Right cardiac atrium (tissue), 5 donors: ENCODE measurements around the gene ZNF628. TPM values are rescaled to one million over a fixed set of nuclear protein-coding genes. Genes with fewer than 3 reads are reported as not detected.

ENCODE experiments used
- ATAC-seq, 2 donors: fragments of 200-7000 bp; cut with Tn5 transposase; one replicate each; pipeline versions ENCODE4 v1.8.0 to v1.9.1; 2020; ENCODE audit warnings: moderate library complexity in 2 of 2, mild to moderate bottlenecking in 1 of 2
- DNase-seq, 3 donors: peaks; one replicate each; pipeline ENCODE4 v3.0.0-alpha.2; 2020
- H3K27ac ChIP-seq: one replicate; pipeline ENCODE4 v1.5.1; 2013; ENCODE audit warnings: mild to moderate bottlenecking, low read length, control low read depth, moderate library complexity
- H3K27me3 ChIP-seq: one replicate; pipeline ENCODE4 v1.6.1; 2013; ENCODE audit not compliant: control insufficient read depth, insufficient read depth
- H3K4me1 ChIP-seq: one replicate; pipeline ENCODE4 v1.6.1; 2013; ENCODE audit warnings: low read length; ENCODE audit not compliant: control insufficient read depth, insufficient read depth
- H3K4me3 ChIP-seq: one replicate; pipeline ENCODE4 v1.5.1; 2013; ENCODE audit warnings: low read length, control low read depth
- H3K9me3 ChIP-seq: one replicate; pipeline ENCODE4 v1.6.1; 2013; ENCODE audit warnings: low read length; ENCODE audit not compliant: control insufficient read depth
- WGBS: extraction: QIAGEN DNeasy Blood & Tissue Kit; methylation state at CpG from one replicate; pipeline ENCODE4 v1.1.7; 2013; 5-methylcytosine and 5-hydroxymethylcytosine counted together
- intact Hi-C, 4 donors: fragments of 100-400 bp; cut with DNase I; formaldehyde crosslinking; loops; one replicate each; pipeline versions ENCODE4 v1.11.0 to v1.14.0; 2022 to 2023
- polyA plus RNA-seq: library from polyadenylated mRNA; stranded (reverse); fragments of 200-250 nt; gene quantifications from one replicate; pipeline ENCODE4 v1.2.3, GENCODE V29; 2013
- total RNA-seq, 4 donors: library from RNA; stranded (reverse); fragmentation: NEBNext Ultra II Directional; extraction: Animal tissue kit (Norgen Biotek cat#: 25700); gene quantifications; one replicate each; pipeline ENCODE4 v1.2.1, GENCODE V29; 2021
- donor health status: healthy with polysubstance abuse.
- donor health status: DM: no; HTN: yes; CAD: no.
- donor health status: DM: no; HTN: no; CAD: no.
- donor health status: DM: no; HTN: yes; CAD: no; lungs with severe emphysema.
- donor health status: DM: yes; HTN: yes; CAD: no.

ZNF628 gene
- total and polyA plus RNA-seq, 5 donors = 5.6 to 8.1 (median 6.7) TPM

DNA sequence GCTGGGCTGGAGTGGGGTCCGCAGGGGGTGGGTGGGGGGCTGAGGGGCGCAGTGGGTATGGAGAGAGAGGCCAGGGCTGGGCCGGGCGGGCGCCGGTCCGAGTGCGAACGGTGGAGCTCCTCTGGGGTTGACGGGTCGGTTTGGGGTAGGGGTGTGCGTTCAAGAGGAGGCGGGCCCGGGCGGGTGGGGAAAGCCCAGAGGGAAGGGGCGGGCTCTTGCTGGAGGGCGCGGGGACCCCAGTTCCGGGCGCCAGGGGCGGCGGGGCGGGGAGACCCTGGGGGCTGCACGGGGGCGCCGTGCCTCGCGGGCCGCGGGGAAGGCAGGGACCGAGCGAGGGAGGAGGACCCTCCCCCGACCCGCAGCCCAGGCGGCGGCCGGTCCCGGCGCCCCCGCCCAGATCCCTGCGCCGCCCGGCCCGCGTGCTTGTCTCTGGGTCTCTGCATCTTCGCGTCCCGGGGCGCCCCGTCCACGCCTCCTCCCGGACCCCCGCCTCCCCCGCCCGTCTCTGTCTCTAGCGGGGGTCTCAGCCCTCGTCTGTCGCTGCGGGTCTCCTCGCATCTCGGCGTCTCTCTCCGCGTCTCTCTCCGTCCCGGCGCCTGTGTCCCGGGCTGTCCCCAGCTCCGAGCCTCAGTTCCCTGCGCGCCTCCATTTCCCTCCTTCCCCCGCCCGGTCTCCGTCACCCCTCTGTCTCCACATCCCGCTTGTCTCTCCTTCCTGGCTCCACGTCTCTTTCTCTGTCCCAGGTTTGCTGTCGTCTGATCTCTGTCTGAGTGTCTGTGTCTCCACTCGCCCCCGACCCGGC, 25.1 kb upstream of the ZNF628 start:
- H3K9me3 ChIP-seq = no peaks in the 10 kb centered on the region
- H3K27me3 ChIP-seq = no peaks in the 10 kb centered on the region
- intact Hi-C loops = no loop called here
- H3K27ac ChIP-seq = no peak overlapping the region
- no peaks in the 10 kb centered on the region for H3K4me1 ChIP-seq
- peak in 1 of 3 donors; percentile 61 for DNase-seq
- 1% methylated on average over 80 of the region's 80 CpGs for WGBS
- no peak for ATAC-seq
- no peak overlapping the region for H3K4me3 ChIP-seq

DNA sequence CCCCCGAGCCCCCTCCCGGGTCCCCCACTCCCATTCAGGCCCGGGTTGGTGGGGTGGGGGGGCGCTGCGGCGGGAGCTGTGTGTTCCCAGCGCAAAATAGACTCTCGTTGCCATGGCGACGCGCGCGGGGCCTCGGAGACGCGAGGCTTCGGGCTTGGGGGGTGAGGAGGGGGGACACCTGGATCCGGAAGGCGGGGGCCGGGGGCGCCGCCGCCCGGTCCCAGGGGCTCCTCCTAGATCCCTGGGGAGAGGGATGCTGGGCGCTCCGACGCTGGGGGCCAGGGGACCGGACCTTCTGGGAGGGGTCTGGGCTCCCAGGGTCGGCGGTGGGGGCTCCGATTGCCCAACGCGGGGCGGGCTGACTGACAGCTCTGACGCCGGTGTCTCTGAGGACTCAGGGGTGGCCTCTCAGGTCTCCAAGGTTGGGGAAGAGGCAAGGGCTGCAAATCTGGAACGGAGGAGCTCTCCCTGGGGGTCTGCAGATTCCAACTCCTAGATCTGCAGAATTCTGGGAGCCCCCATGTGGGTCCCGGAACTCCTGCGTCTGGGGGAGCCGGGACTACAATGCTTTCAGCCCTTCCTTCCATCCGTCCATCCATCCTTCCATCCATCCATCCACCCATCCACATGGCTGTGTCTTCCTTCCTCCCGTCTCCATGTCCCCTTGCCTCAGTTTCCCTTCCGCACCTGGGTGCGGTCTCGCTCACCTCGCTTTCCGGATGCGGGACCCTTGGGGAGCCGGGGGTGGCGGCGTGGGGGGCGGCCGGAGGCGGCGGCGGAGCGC, 24.3 kb upstream of the ZNF628 start:
- Histone ChIP-seq H3K4me3 (no peak overlapping the region), H3K27ac (no peak overlapping the region), H3K27me3 (no peaks in the 10 kb centered on the region), H3K9me3 (no peaks in the 10 kb centered on the region), H3K4me1 (no peaks in the 10 kb centered on the region)
- ATAC-seq (no peak), DNase-seq (peak in 2 of 3 donors; percentile 64 to 73)
- intact Hi-C loops = no loop called here
- 2% methylated on average over 57 of the region's 57 CpGs for WGBS

DNA sequence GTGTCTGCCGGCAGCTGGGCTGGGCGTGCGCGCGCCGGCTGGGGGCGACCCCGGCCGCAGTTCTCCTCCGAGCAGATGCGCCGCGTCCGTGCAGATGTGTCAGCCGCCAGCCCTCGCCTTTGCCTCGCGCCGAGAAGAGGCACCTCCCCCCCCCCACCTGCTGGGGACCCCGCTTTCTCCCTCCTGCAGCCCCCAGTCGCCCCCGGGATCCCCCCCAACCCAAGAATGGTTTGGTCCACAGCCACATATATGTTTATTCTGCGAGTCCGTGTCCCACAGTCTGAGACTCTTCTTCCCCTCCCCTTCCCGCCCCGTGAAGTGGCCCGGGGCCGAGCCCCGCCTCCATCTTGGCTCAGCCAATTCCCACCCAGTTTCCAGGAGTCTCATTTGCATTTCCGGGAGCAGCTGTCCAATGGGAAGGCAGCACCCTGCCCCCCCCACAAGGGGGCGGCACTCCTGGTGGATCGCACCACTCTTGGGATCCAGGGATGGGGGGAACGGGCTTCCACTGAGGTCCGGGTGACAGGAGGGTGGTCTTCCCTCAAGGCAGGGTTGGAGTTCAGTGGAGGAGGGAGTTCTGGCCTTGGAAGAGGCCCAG, 23.6 kb upstream of the ZNF628 start:
- Histone ChIP-seq H3K4me1 (no peaks in the 10 kb centered on the region), H3K4me3 (no peak overlapping the region), H3K27ac (no peak overlapping the region), H3K27me3 (no peaks in the 10 kb centered on the region), H3K9me3 (no peaks in the 10 kb centered on the region)
- WGBS = 13% methylated on average over 34 of the region's 34 CpGs
- ATAC-seq (peak; percentile 80 to 82), DNase-seq (peak; percentile 84 to 93 (median 88))
- intact Hi-C loops = no loop called here

DNA sequence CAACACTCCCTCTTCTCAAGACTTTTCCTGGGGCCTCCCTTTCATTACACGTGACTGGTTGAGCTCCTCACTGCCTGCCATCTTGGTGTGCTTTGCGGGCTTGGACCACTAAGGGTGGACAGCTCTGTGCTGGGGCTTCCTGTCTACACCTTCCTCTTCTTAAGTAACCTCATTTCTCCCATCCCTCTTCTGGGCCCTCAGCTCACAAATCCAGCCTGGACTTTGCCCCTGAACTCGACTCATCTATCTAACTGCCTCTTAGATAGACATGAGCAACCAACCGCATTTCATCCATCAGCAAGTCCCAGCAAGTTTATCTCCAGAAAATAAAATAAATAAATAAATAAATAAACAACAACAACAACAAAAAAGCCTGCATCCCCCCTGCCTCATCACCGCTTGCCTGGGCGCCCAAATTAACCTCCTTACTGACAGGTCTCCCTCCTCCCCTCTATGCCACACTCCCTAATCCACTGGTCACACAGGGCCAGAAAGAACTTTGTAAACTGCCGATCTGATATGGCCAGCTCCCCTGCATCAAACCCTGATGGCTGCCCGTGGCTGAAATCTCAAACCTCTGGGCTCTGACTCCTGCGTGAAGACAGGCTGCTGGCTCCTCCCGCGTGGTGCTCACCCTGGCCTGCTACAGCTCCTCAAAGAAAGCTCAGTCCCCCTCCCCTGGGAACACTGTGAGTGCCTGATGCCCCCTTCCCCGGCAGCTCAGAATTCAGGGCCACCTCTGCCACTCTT, 22.7 kb upstream of the ZNF628 start:
- DNase-seq = no peak
- intact Hi-C loops = no loop called here
- WGBS = 91% methylated on average over 12 of the region's 12 CpGs

DNA sequence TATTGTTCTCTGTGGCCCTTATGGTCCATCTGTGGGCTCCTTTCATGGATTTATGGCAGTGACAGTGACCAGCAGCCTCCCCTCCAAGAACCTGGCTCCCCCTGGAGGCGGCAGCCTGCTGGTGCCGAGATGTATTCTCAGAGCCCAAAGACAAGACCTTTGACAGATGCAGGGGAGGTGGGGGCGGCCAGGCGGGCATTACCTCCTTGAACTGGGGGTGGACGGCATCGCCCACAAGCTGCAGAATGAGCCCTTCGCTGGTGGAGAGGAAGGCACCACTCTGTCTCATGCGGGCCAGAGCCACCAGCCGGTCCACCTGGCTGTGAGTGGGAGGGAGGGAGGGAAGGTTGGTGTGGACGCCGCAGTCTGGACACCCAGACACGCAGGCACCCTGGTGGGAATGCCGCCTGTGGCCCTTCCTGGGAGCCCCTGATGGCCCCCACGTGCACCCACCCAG, 21.6 kb upstream of the ZNF628 start:
- Histone ChIP-seq H3K4me1 (no peaks in the 10 kb centered on the region), H3K9me3 (no peaks in the 10 kb centered on the region), H3K27me3 (no peaks in the 10 kb centered on the region), H3K4me3 (no peak overlapping the region), H3K27ac (no peak overlapping the region)
- 76% methylated on average over 14 of the region's 14 CpGs for WGBS
- intact Hi-C loops = no loop called here
- peak in 2 of 3 donors; percentile 64 to 80 for DNase-seq
- no peak for ATAC-seq

More for the DNA sequence above, 22.7 kb upstream of the ZNF628 start:
- Histone ChIP-seq H3K27ac (no peak overlapping the region), H3K4me1 (no peaks in the 10 kb centered on the region), H3K4me3 (no peak overlapping the region), H3K27me3 (no peaks in the 10 kb centered on the region), H3K9me3 (no peaks in the 10 kb centered on the region)
- no peak for ATAC-seq

DNA sequence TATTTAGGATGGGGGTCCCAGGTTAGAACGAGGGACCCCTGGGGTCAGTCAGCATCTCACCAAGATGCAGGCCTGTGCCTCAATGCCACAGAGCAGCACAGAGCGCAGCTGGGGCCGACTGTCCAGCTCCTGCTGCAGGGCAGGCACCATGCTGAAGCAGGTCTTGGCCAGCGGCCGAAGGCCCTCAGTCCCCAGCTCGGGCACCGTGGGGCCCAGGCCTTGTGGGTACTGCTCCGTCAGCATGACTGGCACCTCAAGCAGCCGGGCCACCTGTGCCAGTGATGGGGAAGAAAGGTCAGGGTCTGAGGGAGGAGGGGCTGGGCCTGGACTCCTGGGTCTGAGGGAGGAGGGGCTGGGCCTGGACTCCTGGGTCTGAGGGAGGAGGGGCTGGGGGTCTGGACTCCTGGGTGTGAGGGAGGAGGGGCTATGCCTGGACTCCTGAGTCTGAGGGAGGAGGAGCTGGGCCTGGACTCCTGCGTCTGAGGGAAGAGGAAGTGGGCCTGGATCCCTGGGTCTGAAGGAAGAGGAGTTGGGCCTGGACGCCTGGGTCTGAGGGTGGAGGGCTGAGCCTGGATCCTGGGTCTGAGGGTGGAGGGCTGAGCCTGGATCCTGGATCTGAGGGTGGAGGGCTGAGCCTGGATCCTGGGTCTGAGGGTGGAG, 20.7 kb upstream of the ZNF628 start:
- ATAC-seq (no peak), DNase-seq (peak in 2 of 3 donors; percentile 50 to 65)
- Histone ChIP-seq H3K4me1 (no peaks in the 10 kb centered on the region), H3K4me3 (no peak overlapping the region), H3K27me3 (no peaks in the 10 kb centered on the region), H3K27ac (no peak overlapping the region), H3K9me3 (no peaks in the 10 kb centered on the region)
- intact Hi-C loops = no loop called here
- 89% methylated on average over 11 of the region's 11 CpGs for WGBS

DNA sequence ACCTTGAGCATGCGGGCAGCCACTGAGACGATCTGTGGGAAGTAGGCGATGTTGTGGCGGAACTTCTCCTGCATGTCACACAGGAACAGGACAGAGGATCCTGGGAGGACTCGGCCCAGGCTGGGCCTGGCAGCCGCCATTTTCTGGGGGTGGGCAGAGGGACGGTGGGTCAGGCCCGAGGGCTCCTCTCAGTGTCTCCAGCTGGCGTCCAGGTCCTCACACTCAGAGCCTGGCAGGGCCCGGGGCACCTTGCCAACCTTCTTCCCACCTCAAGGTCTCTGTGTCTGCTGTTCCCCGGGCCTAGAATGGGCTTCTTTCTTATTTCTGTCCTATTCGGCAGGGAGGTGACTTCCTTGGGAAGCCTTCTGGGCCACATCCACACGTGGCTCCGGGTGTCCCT, 20.1 kb upstream of the ZNF628 start:
- peak in 1 of 3 donors; percentile 49 for DNase-seq
- Histone ChIP-seq H3K9me3 (no peaks in the 10 kb centered on the region), H3K27ac (no peak overlapping the region), H3K27me3 (no peaks in the 10 kb centered on the region), H3K4me3 (no peak overlapping the region), H3K4me1 (no peaks in the 10 kb centered on the region)
- no peak for ATAC-seq
- intact Hi-C loops = no loop called here
- 88% methylated on average over 14 of the region's 14 CpGs for WGBS

DNA sequence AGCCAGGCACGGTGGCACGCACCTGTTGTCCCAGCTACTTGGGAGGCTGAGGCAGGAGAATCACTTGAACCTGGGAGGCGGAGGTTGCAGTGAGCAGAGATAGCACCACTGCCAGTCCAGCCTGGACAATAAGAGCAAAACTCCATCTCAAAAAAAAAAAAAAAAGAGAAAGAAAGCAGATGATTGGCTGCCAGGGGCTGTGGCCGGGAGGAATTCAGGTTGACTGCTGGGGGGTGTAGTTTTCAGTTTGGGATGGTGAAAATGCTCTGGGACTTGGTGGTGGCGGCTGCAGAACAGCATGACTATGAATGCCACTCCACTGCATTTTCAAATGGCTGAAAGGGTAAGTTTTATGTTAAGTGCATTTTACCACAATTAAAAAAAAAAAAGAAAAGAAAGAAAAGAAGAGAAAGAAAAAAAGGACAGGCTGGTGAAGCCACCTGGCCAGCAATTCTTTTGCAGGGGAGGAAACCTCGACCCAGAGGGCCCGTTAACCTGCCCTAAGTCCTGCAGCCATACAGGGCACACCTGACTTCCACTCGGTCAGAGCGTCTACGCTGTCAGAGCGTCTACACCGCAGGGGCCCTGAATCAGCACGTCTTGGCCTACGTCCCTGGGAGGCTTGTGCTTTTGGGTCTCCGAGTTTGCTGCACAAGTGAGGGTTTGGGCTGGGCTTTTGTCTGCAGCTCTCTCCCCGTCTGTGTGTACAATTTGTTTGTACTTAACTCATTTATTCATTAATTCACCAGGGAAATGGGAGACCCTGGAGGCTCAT, 18.5 kb upstream of the ZNF628 start:
- DNase-seq = peak in 1 of 3 donors; percentile 35
- Histone ChIP-seq H3K27me3 (no peaks in the 10 kb centered on the region), H3K9me3 (no peaks in the 10 kb centered on the region), H3K4me1 (peaks cover 1% of the 10 kb centered on the region), H3K4me3 (no peak overlapping the region), H3K27ac (no peak overlapping the region)
- intact Hi-C loops = no loop called here
- WGBS = 80% methylated on average over 16 of the region's 16 CpGs
- ATAC-seq = no peak

DNA sequence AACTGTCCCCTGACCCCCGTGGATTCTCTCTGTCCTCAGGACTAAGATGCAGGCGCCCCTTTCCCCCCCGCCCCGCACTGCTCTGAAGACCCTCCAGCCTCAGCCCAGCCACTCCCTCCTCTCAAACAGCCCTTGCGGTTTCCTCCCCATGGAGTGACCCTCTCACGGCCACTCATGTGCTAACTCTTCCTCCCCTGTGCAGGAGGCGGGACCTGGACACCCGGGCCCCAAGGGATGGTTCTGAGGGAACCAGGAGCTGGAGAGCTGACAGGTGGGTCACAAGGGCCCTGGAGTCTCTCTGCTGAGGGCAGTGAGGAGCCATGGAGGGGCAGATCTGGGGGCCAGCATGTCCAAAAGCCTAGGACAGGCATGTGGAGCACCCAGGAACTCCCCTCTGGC, 16.9 kb upstream of the ZNF628 start:
- Histone ChIP-seq H3K4me3 (no peak overlapping the region), H3K9me3 (no peaks in the 10 kb centered on the region), H3K27ac (peak overlapping the region; percentile 12), H3K27me3 (no peaks in the 10 kb centered on the region), H3K4me1 (peaks cover 1% of the 10 kb centered on the region)
- DNase-seq = peak in 2 of 3 donors; percentile 52 to 56
- WGBS = 60% methylated on average over 8 of the region's 8 CpGs
- intact Hi-C loops = no loop called here
- ATAC-seq = no peak
